Neuronal stem cell (in vitro differentiated cells): ENCODE results near the gene CCHCR1.

Source experiments
- DNase-seq: peaks from one replicate; pipeline ENCODE4 v3.0.0-alpha.2; 2013; ENCODE audit warnings: low spot score
- H2AFZ ChIP-seq: one replicate; pipeline ENCODE4 v1.6.1; 2013; ENCODE audit warnings: mild to moderate bottlenecking, low read length, inconsistent platforms
- H2AK5ac ChIP-seq: 2 replicates; pipeline ENCODE4 v1.6.1; 2013; ENCODE audit warnings: low read depth, mild to moderate bottlenecking, inconsistent platforms, low read length, moderate library complexity, mixed read lengths
- H2BK120ac ChIP-seq: 2 replicates; pipeline ENCODE4 v1.6.1; 2013; ENCODE audit warnings: low read depth, mild to moderate bottlenecking, inconsistent platforms, low read length, moderate library complexity, mixed read lengths
- H2BK12ac ChIP-seq: one replicate; pipeline ENCODE4 v1.6.1; 2013; ENCODE audit warnings: low read length, inconsistent platforms
- H2BK15ac ChIP-seq: 2 replicates; pipeline ENCODE4 v1.6.1; 2013; ENCODE audit warnings: mild to moderate bottlenecking, low read length, inconsistent platforms, mixed read lengths
- H2BK5ac ChIP-seq: one replicate; pipeline ENCODE4 v1.6.1; 2013; ENCODE audit warnings: inconsistent platforms, mild to moderate bottlenecking, low read length, moderate library complexity
- H3K14ac ChIP-seq: one replicate; pipeline ENCODE4 v1.6.1; 2013; ENCODE audit warnings: low read length, inconsistent platforms
- H3K18ac ChIP-seq: 2 replicates; pipeline ENCODE4 v1.6.1; 2013; ENCODE audit warnings: low read length, inconsistent platforms
- H3K23ac ChIP-seq: 2 replicates; pipeline ENCODE4 v1.6.1; 2013; ENCODE audit warnings: low read depth, mild to moderate bottlenecking, mixed read lengths, low read length, inconsistent platforms; ENCODE audit not compliant: poor library complexity
- H3K27ac ChIP-seq: replicated peaks from 3 replicates; pipeline ENCODE4 v1.5.1; 2013; ENCODE audit warnings: low read length, inconsistent platforms
- H3K27me3 ChIP-seq, 3 experiments: 2 replicates each; pipeline ENCODE4 v1.6.1; 2013; ENCODE audit warnings: low read length in 3 of 3, mild to moderate bottlenecking in 2 of 3, inconsistent platforms in 1 of 3, low read depth in 1 of 3, mixed read lengths in 1 of 3, moderate library complexity in 1 of 3; ENCODE audit not compliant: control insufficient read depth in 3 of 3, insufficient read depth in 3 of 3
- H3K36me3 ChIP-seq, 2 donors: replicated peaks in 1 of 2; 2 replicates each; pipeline ENCODE4 v1.6.1; 2013; ENCODE audit warnings: low read length in 2 of 2; ENCODE audit not compliant: control insufficient read depth in 2 of 2, insufficient read depth in 2 of 2
- H3K4ac ChIP-seq: 2 replicates; pipeline ENCODE4 v1.6.1; 2013; ENCODE audit warnings: inconsistent platforms, mild to moderate bottlenecking, low read length, moderate library complexity
- H3K4me1 ChIP-seq, 2 donors: 1 replicate in 1 of 2; 2 replicates in 1 of 2; pipeline ENCODE4 v1.6.1; 2013; ENCODE audit warnings: low read length in 2 of 2, low read depth in 1 of 2; ENCODE audit not compliant: control insufficient read depth in 2 of 2, insufficient read depth in 1 of 2
- H3K4me2 ChIP-seq: one replicate; pipeline ENCODE4 v1.6.1; 2013; ENCODE audit warnings: mild to moderate bottlenecking, low read length, inconsistent platforms; ENCODE audit not compliant: insufficient read depth, poor library complexity, severe bottlenecking
- H3K4me3 ChIP-seq, 2 donors: 2 replicates each; pipeline ENCODE4 v1.5.1; 2013; ENCODE audit warnings: low read length in 2 of 2, mild to moderate bottlenecking in 2 of 2, inconsistent platforms in 1 of 2, moderate library complexity in 1 of 2
- H3K79me1 ChIP-seq: one replicate; pipeline ENCODE4 v1.6.1; 2013; ENCODE audit warnings: low read depth, mild to moderate bottlenecking, inconsistent platforms, low read length, moderate library complexity
- H3K9ac ChIP-seq: one replicate; pipeline ENCODE4 v1.6.1; 2013; ENCODE audit warnings: mild to moderate bottlenecking, low read depth, low read length, inconsistent platforms; ENCODE audit not compliant: poor library complexity
- H3K9me3 ChIP-seq, 2 donors: replicated peaks in 1 of 2; 2 replicates each; pipeline versions ENCODE3 to v1.6.1; 2013; ENCODE audit warnings: low read length in 2 of 2, mild to moderate bottlenecking in 2 of 2, inconsistent platforms in 1 of 2, low read depth in 1 of 2, mixed read lengths in 1 of 2, moderate library complexity in 1 of 2; ENCODE audit not compliant: control insufficient read depth in 2 of 2, insufficient read depth in 1 of 2
- H4K8ac ChIP-seq: one replicate; pipeline ENCODE4 v1.6.1; 2013; ENCODE audit warnings: low read depth, mild to moderate bottlenecking, inconsistent platforms, low read length, moderate library complexity
- H4K91ac ChIP-seq: one replicate; pipeline ENCODE4 v1.6.1; 2013; ENCODE audit warnings: low read length, low read depth, mild to moderate bottlenecking, inconsistent platforms; ENCODE audit not compliant: poor library complexity
- WGBS, 2 donors: extraction: QIAGEN DNeasy Blood & Tissue Kit; methylation state at CpG; one replicate each; pipeline ENCODE4 v1.1.7; 2013; ENCODE audit warnings: missing lambda C conversion rate in 2 of 2, mixed read lengths in 1 of 2; ENCODE audit not compliant: insufficient read length in 2 of 2, insufficient replicate concordance in 1 of 2; ENCODE audit errors: extremely low coverage in 2 of 2; 5-methylcytosine and 5-hydroxymethylcytosine counted together

Gene CCHCR1

DNA sequence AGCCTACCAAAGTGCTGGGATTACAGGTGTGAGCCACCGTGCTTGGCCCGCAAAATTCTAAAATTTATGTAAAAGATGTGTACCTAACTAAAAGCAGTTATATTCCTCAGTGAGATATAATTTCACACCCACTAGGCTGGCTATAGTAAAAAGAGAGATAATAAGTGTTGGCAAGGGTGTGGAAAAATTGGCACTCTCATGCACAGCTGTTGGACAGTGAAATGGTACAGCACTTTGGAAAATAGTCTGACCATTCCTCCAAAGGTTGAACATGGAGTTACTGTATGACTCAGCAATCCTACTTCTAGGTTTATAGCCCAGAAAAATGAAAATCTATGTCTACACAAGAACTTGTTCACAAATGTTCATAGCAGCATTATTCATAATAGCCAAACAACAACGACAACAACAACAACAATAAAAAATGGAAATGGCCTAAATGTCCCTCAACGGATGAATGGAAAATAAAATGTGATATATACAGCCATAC lies 59.1 kb downstream of the CCHCR1 start:
- no CpG with 5 or more reads among the region's 4 CpGs for WGBS, 2 donors
- Histone ChIP-seq H3K9me3 (no peaks in the 10 kb centered on the region), H3K27me3 (peaks cover 0 to 5% (median 0%) of the 10 kb centered on the region in 3 experiments), H3K4me2 (no peak overlapping the region), H3K4ac (no peak overlapping the region), H2AFZ (no peak overlapping the region), H3K23ac (no peak overlapping the region), H4K91ac (no peak overlapping the region), H3K4me1 (no peaks in the 10 kb centered on the region), H4K8ac (no peak overlapping the region), H3K27ac (no peak overlapping the region), H2BK15ac (no peak overlapping the region), H3K14ac (no peak overlapping the region), H3K18ac (no peak overlapping the region), H3K36me3 (no peaks in the 10 kb centered on the region), H3K79me1 (no peaks in the 10 kb centered on the region), H3K9ac (no peak overlapping the region), H2BK12ac (no peak overlapping the region), H3K4me3 (no peak overlapping the region), H2AK5ac (no peak overlapping the region), H2BK5ac (no peak overlapping the region), H2BK120ac (no peak overlapping the region)
- no peak for DNase-seq

DNA sequence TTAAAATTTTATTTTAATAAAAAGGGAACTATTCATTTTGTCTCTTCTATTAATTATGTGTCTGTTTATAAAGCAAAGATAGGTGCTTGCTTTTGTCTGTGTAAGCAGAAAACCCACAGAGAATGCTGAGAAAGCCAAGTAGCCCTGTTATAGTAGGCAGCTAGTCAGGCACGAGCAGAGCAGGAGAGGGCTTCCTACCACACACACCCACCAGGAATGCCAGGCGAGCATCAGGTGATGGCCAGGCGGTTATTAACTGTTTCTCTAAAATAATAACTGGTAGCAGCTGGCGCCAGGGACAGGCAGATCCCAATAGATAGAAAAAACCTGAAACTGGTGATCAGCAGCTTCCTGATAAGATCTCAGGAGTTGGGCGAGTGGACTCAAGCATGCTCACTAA lies 60.9 kb downstream of the CCHCR1 start:
- Histone ChIP-seq H3K4me1 (no peaks in the 10 kb centered on the region), H4K91ac (no peak overlapping the region), H3K23ac (no peak overlapping the region), H3K4me2 (no peak overlapping the region), H3K36me3 (no peaks in the 10 kb centered on the region), H2BK120ac (no peak overlapping the region), H2BK12ac (no peak overlapping the region), H3K79me1 (no peaks in the 10 kb centered on the region), H2BK5ac (no peak overlapping the region), H2AK5ac (no peak overlapping the region), H2AFZ (no peak overlapping the region), H3K27ac (no peak overlapping the region), H3K18ac (no peak overlapping the region), H2BK15ac (no peak overlapping the region), H4K8ac (no peak overlapping the region), H3K9me3 (no peaks in the 10 kb centered on the region), H3K4ac (no peak overlapping the region), H3K9ac (no peak overlapping the region), H3K14ac (no peak overlapping the region), H3K27me3 (peaks cover 0 to 5% (median 0%) of the 10 kb centered on the region in 3 experiments), H3K4me3 (no peak overlapping the region)
- WGBS, 2 donors = no CpG with 5 or more reads among the region's 5 CpGs
- DNase-seq = no peak

DNA sequence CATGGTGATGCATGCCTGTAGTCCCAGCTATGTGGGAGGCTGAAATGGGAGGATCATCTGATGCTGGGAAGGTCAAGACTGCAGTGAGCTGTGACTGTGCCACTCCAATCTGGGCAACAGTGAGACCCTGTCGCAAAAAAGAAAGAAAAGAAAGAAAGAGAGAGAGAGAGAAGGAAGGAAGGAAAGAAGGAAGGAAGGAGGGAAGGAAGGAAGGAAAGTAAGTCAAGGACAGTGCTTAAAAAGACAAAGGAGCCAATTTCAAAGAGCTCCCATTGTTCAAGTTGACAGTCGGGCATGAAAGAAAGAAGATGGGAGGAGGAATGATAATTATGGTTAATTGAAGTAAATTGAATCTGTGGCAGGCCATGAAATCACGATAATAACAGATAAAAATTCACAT lies 61.4 kb downstream of the CCHCR1 start:
- Histone ChIP-seq H3K4me3 (no peak overlapping the region), H3K18ac (no peak overlapping the region), H3K27me3 (peaks cover 0 to 5% (median 0%) of the 10 kb centered on the region in 3 experiments), H3K4ac (no peak overlapping the region), H2BK12ac (no peak overlapping the region), H2BK120ac (no peak overlapping the region), H3K9ac (no peak overlapping the region), H3K14ac (no peak overlapping the region), H3K4me2 (no peak overlapping the region), H3K9me3 (no peaks in the 10 kb centered on the region), H2AK5ac (no peak overlapping the region), H4K91ac (no peak overlapping the region), H3K23ac (no peak overlapping the region), H3K4me1 (no peaks in the 10 kb centered on the region), H3K27ac (no peak overlapping the region), H2AFZ (no peak overlapping the region), H3K79me1 (no peaks in the 10 kb centered on the region), H2BK5ac (no peak overlapping the region), H3K36me3 (no peaks in the 10 kb centered on the region), H4K8ac (no peak overlapping the region), H2BK15ac (no peak overlapping the region)
- no CpG with 5 or more reads among the region's 3 CpGs for WGBS, 2 donors
- no peak for DNase-seq

DNA sequence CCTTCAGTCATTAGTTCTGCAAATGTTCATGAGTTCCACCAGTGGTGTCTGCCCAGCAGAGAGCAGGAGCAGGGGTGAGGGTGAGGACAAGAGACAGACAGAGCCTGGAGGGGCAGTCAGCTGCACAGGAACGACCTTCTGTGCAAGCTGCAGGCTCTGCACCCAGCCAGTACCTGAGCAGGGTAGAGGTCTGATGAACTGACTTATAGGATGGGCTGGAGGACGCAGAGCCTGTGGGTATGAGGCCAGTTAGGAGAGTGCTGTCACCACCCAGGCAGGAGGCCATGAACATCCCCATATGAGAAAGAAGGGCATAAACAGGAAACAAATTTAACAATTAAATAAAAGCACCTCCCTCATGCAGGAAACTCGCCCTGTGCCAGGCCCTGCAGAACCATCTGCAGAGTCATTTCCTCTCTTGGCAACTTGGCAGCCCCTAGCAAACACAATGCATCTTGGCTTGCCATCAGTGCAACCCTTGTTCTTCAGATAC lies 63.2 kb downstream of the CCHCR1 start:
- Histone ChIP-seq H3K79me1 (no peaks in the 10 kb centered on the region), H3K4ac (no peak overlapping the region), H3K36me3 (no peaks in the 10 kb centered on the region), H3K14ac (no peak overlapping the region), H2AFZ (no peak overlapping the region), H3K4me3 (peak overlapping the region in 1 of 2 donors; percentile 27), H2AK5ac (no peak overlapping the region), H3K27me3 (peaks cover 0 to 5% (median 0%) of the 10 kb centered on the region in 3 experiments), H4K91ac (no peak overlapping the region), H3K18ac (no peak overlapping the region), H3K23ac (no peak overlapping the region), H3K27ac (no peak overlapping the region), H2BK12ac (no peak overlapping the region), H3K4me1 (no peaks in the 10 kb centered on the region), H2BK5ac (no peak overlapping the region), H2BK120ac (no peak overlapping the region), H3K4me2 (no peak overlapping the region), H2BK15ac (no peak overlapping the region), H3K9ac (no peak overlapping the region), H3K9me3 (no peaks in the 10 kb centered on the region), H4K8ac (no peak overlapping the region)
- no CpG with 5 or more reads among the region's 3 CpGs for WGBS, 2 donors
- DNase-seq = no peak
